ENCODE measurements around the gene ARHGAP40.

Gene ARHGAP40

GRCh38 chr20:38617830-38618196 is 16.2 kb downstream of the ARHGAP40 start:
- DNase-seq (ENCODE audit: low read depth), result no peak

DNA sequence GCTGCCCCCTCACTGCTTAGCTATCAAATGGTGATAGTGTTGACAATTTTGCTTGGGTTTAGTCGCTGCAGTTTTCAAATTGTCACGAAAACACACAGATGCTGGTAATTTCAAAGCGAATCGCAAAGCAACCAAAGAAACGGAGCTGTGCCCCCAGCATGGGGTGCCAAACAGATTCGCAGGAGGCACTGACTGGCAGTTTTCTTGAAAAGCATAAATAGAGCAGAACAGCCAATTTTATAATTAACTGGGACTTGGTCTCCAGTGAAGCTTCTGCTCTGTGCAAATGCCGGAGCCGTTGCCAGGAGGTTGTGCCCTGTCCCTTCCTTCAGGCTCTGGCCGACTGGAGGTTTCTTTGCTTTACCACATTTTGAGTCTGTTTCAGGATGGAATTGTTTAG is 18.8 kb downstream of the ARHGAP40 start:
- no peak for DNase-seq (ENCODE audit: low read depth)

DNA sequence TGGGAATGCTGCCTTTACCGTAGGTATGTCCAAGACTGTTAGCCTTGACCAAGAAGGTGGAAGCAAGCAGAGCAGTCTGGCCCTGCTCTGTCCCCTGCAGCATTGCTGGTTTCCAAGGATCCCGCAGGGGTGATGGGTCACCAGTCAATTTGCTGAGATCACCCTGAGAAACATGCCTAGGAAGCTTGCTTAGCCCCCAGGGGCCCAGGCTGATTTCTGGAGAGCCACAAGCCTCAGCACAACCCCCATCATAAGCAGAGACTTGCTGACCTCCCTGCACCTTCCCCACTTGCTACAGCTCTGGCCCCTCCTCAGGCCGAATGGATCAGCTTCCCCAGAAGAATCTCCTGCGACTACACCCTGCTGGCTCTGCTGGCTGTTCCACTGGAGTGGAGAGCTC is 21.5 kb downstream of the ARHGAP40 start:
- no peak for DNase-seq (ENCODE audit: low read depth)

- DNase-seq (ENCODE audit: low read depth), result no peak
Measured at GRCh38 chr20:38624084-38624483, 22.5 kb downstream of the ARHGAP40 start.

GRCh38 chr20:38625896-38626295 is 24.3 kb downstream of the ARHGAP40 start:
- no peak for DNase-seq (ENCODE audit: low read depth)

- no peak for DNase-seq (ENCODE audit: low read depth)
Measured at GRCh38 chr20:38626921-38627659, 25.5 kb downstream of the ARHGAP40 start.

DNA sequence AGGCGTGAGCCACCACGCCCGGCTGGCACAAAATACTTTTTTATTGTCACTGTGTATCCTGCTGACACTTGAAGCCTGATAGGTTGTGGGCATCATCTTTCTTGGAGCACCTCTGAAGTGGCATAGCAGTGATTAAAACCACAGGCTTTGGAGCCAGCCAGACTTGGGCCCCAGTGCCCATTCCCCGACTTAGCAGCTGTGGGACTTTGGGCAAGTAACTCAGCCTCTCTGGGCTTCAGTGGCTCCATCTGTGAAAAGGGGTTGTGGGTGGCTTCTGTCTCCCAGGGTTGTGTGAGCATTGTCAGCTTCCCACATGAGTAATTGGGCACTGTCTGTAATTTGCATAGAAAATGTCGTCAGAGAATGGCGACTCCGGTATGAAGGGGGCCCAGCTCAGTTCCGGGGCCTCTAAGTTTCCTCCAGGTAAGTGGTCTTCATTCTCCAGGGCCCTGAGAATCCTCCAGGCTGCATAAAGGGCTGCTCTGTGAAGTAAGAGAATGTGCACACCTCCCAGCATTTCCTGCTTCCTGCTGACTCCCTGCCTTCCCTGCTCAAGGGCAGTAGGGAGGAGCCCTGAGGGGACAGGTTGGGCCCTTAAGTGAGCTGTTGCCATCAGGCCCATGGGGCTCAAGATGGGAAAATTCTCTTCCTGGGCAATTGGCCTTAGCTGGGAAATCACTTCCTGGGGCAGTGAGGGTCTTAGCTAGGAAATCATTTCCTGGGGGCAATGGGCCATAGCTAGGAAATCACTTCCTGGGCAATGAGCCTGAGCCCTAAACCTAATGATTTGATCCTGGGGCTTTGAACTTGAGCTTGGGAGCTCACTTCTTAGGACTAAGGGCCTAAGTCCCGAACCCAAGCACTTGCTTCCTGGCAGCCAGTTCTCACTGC is 27.2 kb downstream of the ARHGAP40 start:
- no peak for DNase-seq (ENCODE audit: low read depth)

DNA sequence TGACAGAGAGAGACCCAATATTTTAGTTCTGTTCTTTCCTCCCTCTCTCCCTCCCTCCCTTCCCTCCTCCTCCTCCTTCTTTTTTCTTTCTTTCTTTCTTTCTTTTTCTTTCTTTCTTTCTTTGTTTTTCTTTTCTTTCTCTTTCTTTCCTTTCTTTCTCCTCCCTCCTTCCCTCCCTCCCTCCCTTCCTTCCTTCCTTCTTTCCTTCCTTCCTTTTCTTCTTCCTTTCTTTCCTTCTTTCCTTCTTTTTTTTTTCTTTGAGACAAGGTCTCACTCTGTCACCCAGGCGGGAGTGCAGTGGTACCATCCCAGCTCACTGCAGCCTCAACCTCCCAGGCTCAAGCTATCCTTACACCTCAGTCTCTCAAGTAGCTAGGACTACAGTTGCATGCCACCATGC is 28.4 kb downstream of the ARHGAP40 start:
- no peak for DNase-seq (ENCODE audit: low read depth)

GRCh38 chr20:38630727-38631126 is 29.1 kb downstream of the ARHGAP40 start:
- no peak for DNase-seq (ENCODE audit: low read depth)

DNA sequence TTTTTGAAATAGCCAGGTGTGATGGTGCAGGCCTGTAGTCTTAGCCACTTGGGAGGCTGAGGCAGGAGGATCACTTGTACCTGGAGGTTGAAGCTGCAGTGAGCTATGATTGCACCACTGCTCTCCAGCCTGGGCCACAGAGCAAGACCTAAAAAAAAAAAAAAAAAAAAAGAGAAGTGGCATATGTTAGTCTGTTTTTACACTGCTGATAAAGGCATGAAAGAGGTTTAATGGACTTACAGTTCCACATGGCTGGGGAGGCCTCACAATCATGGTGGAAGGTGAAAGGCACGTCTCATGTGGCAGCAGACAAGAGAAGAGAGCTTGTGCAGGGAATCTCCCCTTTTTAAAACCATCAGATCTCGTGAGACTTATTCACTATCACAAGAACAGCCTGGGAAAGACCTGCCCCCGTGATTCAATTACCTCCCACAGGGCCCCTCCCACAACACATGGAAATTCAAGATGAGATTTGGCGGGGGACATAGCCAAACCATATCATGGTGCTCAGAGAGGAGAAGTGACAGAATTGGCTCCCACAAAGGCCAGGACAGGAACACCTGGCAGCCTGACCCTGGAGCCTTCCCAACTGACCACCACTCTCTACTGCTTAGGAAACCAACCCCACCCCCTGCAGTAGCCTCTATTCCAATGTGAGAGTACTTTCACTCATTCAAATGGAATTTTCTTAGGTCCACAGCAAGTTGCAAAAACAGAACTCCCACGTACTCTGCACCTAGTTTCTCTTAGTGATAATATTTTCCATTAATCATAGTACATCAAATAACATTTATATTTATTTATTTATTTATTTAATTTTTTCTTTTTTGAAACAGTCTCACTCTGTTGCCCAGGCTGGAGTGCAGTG is 29.8 kb downstream of the ARHGAP40 start:
- no peak for DNase-seq (ENCODE audit: low read depth)

GRCh38 chr20:38633577-38634093 is 32.0 kb downstream of the ARHGAP40 start:
- DNase-seq (ENCODE audit: low read depth), result peak; percentile 32

GRCh38 chr20:38635721-38636288 is 34.2 kb downstream of the ARHGAP40 start:
- DNase-seq (ENCODE audit: low read depth), result peak; percentile 26

- no peak for DNase-seq (ENCODE audit: low read depth)
Measured at GRCh38 chr20:38640521-38640920, 38.9 kb downstream of the ARHGAP40 start.

DNA sequence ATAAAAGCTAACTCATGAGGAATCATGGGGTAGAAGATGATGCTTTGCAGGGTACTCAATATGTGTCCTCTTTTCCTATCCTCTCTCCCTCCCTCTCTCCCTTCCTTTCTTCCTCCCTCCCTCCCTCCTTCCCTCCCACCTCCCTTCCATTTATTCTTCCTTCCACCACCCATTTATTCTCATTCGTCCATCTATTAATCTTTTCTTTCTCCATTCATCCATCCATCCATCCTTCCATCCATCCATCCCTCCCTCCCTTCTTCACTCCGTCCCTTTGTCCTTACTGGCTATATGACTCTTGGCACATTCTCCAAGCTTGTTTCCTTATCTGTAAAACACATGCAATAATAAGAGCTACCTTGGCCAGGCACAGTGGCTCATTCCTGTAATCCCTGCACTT is 40.9 kb downstream of the ARHGAP40 start:
- DNase-seq (ENCODE audit: low read depth), result no peak

- no peak for DNase-seq (ENCODE audit: low read depth)
Measured at GRCh38 chr20:38644588-38645260, 43.1 kb downstream of the ARHGAP40 start.

GRCh38 chr20:38645351-38645750 is 43.7 kb downstream of the ARHGAP40 start:
- DNase-seq (ENCODE audit: low read depth), result no peak

GRCh38 chr20:38645980-38646858 is 44.6 kb downstream of the ARHGAP40 start:
- DNase-seq (ENCODE audit: low read depth), result peak; percentile 22

DNA sequence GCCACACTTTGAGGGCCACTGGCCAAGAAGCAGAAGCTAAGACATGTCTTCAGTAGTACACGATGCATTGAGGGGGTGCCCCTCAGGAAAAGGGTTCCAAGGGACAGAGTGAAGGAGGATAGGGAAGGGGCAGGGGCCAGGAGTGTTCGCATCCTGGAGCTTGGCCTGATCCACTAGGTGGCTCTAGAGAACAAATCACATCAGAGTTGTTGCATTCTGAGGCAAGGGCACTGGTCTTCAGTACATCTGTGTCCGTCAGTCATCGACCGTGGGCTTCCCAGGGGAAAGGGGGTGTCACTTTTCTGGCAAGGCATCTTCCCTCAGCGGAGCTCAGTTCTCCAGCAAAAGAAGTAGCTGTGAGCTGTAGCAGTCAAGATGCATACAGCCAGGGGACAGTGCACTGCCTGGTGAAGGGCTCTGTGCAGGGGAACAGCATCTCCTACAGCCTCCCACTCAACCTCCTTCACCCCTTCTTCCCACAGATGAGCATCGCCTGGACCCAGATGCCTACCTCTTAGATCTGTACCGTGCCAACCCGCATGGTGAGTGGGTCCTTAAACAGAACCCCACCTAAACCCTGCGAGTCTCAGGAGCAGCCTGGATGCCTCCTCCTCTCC is 47.8 kb downstream of the ARHGAP40 start:
- no peak for DNase-seq (ENCODE audit: low read depth)

DNA sequence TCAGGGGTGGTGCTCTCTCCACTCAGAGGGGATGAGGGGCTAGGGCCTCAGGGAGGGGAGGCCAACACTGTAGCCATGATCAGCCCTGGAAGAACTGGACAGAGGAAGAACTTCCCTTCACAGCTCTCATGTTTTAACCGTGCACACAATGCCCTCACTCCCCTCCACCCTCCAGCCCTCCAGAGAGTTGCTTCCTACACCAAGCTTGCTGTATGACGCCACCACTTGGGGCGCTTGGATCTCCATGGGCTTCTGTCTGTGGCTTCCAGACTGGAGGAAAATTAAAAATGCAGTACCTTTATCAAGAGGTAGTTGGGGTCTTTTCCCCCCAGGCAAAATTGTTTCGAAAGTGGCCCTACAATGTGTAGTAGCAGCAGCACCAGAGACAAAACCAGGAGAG is 48.4 kb downstream of the ARHGAP40 start:
- DNase-seq (ENCODE audit: low read depth), result no peak

DNA sequence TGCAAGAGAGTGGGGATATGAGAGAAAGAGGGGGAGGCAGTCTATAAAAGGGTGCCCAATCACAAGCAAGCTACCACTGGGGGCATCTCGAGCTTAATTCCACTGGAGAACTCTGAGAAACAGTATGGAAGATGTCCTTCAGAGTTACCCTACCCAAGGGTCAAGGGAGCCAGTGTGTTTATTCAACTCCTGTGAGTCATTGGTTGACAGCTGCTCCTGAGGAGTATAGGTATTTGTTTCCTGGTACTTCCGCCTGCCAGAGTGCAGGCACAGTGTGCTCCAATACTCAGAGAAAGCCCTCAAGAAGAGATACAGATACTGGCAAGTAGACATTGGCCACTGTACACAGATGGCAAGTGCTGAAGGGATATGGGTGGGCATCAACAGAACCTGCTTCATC is 49.5 kb downstream of the ARHGAP40 start:
- DNase-seq (ENCODE audit: low read depth), result no peak

All from CMK (cell line).